HepG2 (cell line): ENCODE results near the gene C1orf115. TPM values are rescaled to one million over a fixed set of nuclear protein-coding genes. Genes with fewer than 3 reads are reported as not detected.
A peak's percentile ranks its signal among the peaks of the same experiment; 100 is the strongest.

Source experiments
- ATAD3A ChIP-seq: sonication (generic); formaldehyde crosslinking; IDR thresholded peaks from 2 replicates; pipeline ENCODE4 v1.4.0; 2020; ENCODE audit warnings: missing genetic modification reagents
- CREB1 ChIP-seq, 2 experiments: fragments of 450-650 bp in 1 of 2; IDR thresholded peaks; 2 replicates each; pipeline ENCODE4 v1.6.1; 2016 to 2017; ENCODE audit warnings: control low read depth in 1 of 2, mild to moderate bottlenecking in 1 of 2, missing compliant biosample characterization in 1 of 2, missing genetic modification characterization in 1 of 2
- GATA4 ChIP-seq: sonication (generic); IDR thresholded peaks from 2 replicates; pipeline ENCODE4 v1.6.1; 2016; ENCODE audit warnings: antibody characterized with exemption, low read depth, borderline replicate concordance
- HIVEP1 ChIP-seq: sonication (generic); formaldehyde crosslinking; IDR thresholded peaks from 2 replicates; pipeline ENCODE4 v1.4.0; 2020; ENCODE audit warnings: mild to moderate bottlenecking, missing genetic modification reagents
- KDM6A ChIP-seq: IDR thresholded peaks from 2 replicates; pipeline ENCODE4 v1.6.1; 2016; ENCODE audit warnings: low read depth
- MAF1 ChIP-seq: sonication (generic); formaldehyde crosslinking; IDR thresholded peaks from 2 replicates; pipeline ENCODE4 v1.5.0; 2020; ENCODE audit warnings: missing genetic modification reagents, borderline replicate concordance
- NRL ChIP-seq: sonication (generic); formaldehyde crosslinking; IDR thresholded peaks from 2 replicates; pipeline ENCODE4 v1.5.0; 2020; ENCODE audit warnings: missing genetic modification reagents, mild to moderate bottlenecking, moderate library complexity, borderline replicate concordance
- PAXIP1 ChIP-seq: sonication (generic); formaldehyde crosslinking; conservative IDR thresholded peaks from 2 replicates; pipeline ENCODE4 v1.4.0; 2020; ENCODE audit warnings: mild to moderate bottlenecking, missing genetic modification reagents, moderate library complexity
- SIN3B ChIP-seq: fragments of 150-350 bp; IDR thresholded peaks from 2 replicates; pipeline ENCODE4 v1.6.1; 2014; ENCODE audit warnings: low read length
- SOX6 ChIP-seq, 2 experiments: fragments of 450-650 bp in 1 of 2; sonication (generic) in 1 of 2; formaldehyde crosslinking in 1 of 2; IDR thresholded peaks; 2 replicates each; pipeline versions ENCODE4 v1.4.0 to v1.6.1; 2017 to 2020; ENCODE audit warnings: antibody characterized with exemption in 1 of 2, mild to moderate bottlenecking in 1 of 2, missing genetic modification reagents in 1 of 2
- SRSF1 ChIP-seq: fragments of 200-400 bp; formaldehyde crosslinking; optimal IDR thresholded peaks from 2 replicates; pipeline ENCODE3; 2017; ENCODE audit warnings: mild to moderate bottlenecking, low read depth, low read length, moderate library complexity
- THAP8 ChIP-seq: sonication (generic); formaldehyde crosslinking; IDR thresholded peaks from 2 replicates; pipeline ENCODE4 v1.5.1; 2020; ENCODE audit warnings: missing genetic modification reagents, mild to moderate bottlenecking, borderline replicate concordance
- ZNF24 ChIP-seq: fragments of 450-650 bp; IDR thresholded peaks from 2 replicates; pipeline ENCODE4 v1.6.1; 2017; ENCODE audit warnings: antibody characterized with exemption, mild to moderate bottlenecking
- ZNF354B ChIP-seq: sonication (generic); formaldehyde crosslinking; IDR thresholded peaks from 2 replicates; pipeline ENCODE4 v1.8.0; 2022; ENCODE audit warnings: mild to moderate bottlenecking, missing genetic modification reagents
- ZNF44 ChIP-seq: sonication (generic); formaldehyde crosslinking; IDR thresholded peaks from 2 replicates; pipeline ENCODE4 v1.5.1; 2020; ENCODE audit warnings: mild to moderate bottlenecking, missing genetic modification reagents
- ZNF441 ChIP-seq: sonication (generic); formaldehyde crosslinking; IDR thresholded peaks from 2 replicates; pipeline ENCODE4 v1.7.0; 2021; ENCODE audit warnings: missing genetic modification reagents, borderline replicate concordance
- ZNF773 ChIP-seq: sonication (generic); formaldehyde crosslinking; IDR thresholded peaks from 2 replicates; pipeline ENCODE4 v1.4.0; 2020; ENCODE audit warnings: missing genetic modification reagents, borderline replicate concordance
- ZNF839 ChIP-seq: sonication (generic); formaldehyde crosslinking; IDR thresholded peaks from 2 replicates; pipeline ENCODE4 v1.4.0; 2020; ENCODE audit warnings: missing genetic modification reagents, mild to moderate bottlenecking, borderline replicate concordance
- ZNF850 ChIP-seq: sonication (generic); formaldehyde crosslinking; conservative IDR thresholded peaks from 2 replicates; pipeline ENCODE4 v1.9.0; 2021; ENCODE audit warnings: mild to moderate bottlenecking, missing genetic modification reagents
- ZSCAN20 ChIP-seq: sonication (generic); formaldehyde crosslinking; IDR thresholded peaks from 2 replicates; pipeline ENCODE4 v1.4.0; 2020; ENCODE audit warnings: missing genetic modification reagents, mild to moderate bottlenecking, borderline replicate concordance
- polyA plus RNA-seq, 8 experiments: library from polyadenylated mRNA; depleted of rRNA in 3 of 8; stranded (reverse) in 7 of 8; unstranded in 1 of 8; fragments of >200 nt; fragmentation: Illumina TruSeq in 4 of 8; extraction: Trizol in 4 of 8; gene quantifications; 2 replicates each; pipeline versions ENCODE4 v1.2.1 to v1.2.3, GENCODE V29; 2011 to 2016; ENCODE audit warnings: low read depth in 4 of 8, missing spikeins in 1 of 8, mixed read lengths in 1 of 8; ENCODE audit not compliant: insufficient read depth in 1 of 8
- total RNA-seq, 5 experiments: library from RNA; depleted of rRNA; stranded (reverse); fragments of >200 nt; fragmentation: Illumina TruSeq; extraction: Trizol; gene quantifications; 2 replicates each; pipeline ENCODE4 v1.2.3, GENCODE V29; 2016; ENCODE audit warnings: low read depth in 1 of 5
- TF ChIP-seq, protein P1 (sequence below): sonication (generic); formaldehyde crosslinking; IDR thresholded peaks from 2 replicates; pipeline ENCODE4 v1.5.0; 2020; ENCODE audit warnings: mild to moderate bottlenecking, missing genetic modification reagents
- TF ChIP-seq, protein P2 (sequence below): IDR thresholded peaks from 2 replicates; pipeline ENCODE4 v1.6.1; 2016; ENCODE audit warnings: low read depth

The C1orf115 gene
- total and polyA plus RNA-seq, 2 of the 13 experiments (the other 11 are each of a cell fraction or from before 2014, with no cell fraction given): 25.2 to 85.9 TPM

GRCh38 chr1:220747437-220748088 lies 57.4 kb downstream of the C1orf115 start (continued):
- TF ChIP-seq GATA4 (no peak), ZNF839 (0 out of 2 replicates have a peak, but pooled peaks have one; percentile 21), SRSF1 (peak; percentile 8), ZNF354B (no peak), THAP8 (no peak), HIVEP1 (CRISPR knock-in tag) (no peak), SOX6 (IDR thresholded peaks at IDR 0.05) (no peak), SOX6 (CRISPR knock-in tag; IDR thresholded peaks at IDR 0.05) (no peak), ZNF44 (CRISPR knock-in tag) (peak; percentile 70; the same call in 1 of the 2 replicates), ATAD3A (no peak), NRL (CRISPR knock-in tag) (no peak), MAF1 (CRISPR knock-in tag) (no peak), ZNF850 (CRISPR knock-in tag) (no peak), ZNF773 (CRISPR knock-in tag) (no peak), ZNF24 (no peak), ZSCAN20 (CRISPR knock-in tag) (no peak), PAXIP1 (no peak), CREB1 (IDR thresholded peaks at IDR 0.05) (no peak), CREB1 (CRISPR knock-in tag; IDR thresholded peaks at IDR 0.05) (0 out of 2 replicates have a peak, but pooled peaks have one; percentile 62), ZNF441 (CRISPR knock-in tag) (no peak), KDM6A (CRISPR knock-in tag) (no peak), SIN3B (no peak)
- TF ChIP-seq, protein P1, sequence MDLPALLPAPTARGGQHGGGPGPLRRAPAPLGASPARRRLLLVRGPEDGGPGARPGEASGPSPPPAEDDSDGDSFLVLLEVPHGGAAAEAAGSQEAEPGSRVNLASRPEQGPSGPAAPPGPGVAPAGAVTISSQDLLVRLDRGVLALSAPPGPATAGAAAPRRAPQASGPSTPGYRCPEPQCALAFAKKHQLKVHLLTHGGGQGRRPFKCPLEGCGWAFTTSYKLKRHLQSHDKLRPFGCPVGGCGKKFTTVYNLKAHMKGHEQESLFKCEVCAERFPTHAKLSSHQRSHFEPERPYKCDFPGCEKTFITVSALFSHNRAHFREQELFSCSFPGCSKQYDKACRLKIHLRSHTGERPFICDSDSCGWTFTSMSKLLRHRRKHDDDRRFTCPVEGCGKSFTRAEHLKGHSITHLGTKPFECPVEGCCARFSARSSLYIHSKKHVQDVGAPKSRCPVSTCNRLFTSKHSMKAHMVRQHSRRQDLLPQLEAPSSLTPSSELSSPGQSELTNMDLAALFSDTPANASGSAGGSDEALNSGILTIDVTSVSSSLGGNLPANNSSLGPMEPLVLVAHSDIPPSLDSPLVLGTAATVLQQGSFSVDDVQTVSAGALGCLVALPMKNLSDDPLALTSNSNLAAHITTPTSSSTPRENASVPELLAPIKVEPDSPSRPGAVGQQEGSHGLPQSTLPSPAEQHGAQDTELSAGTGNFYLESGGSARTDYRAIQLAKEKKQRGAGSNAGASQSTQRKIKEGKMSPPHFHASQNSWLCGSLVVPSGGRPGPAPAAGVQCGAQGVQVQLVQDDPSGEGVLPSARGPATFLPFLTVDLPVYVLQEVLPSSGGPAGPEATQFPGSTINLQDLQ (CRISPR knock-in tag): peak; percentile 21; the same call in 1 of the 2 replicates
- TF ChIP-seq, protein P2, sequence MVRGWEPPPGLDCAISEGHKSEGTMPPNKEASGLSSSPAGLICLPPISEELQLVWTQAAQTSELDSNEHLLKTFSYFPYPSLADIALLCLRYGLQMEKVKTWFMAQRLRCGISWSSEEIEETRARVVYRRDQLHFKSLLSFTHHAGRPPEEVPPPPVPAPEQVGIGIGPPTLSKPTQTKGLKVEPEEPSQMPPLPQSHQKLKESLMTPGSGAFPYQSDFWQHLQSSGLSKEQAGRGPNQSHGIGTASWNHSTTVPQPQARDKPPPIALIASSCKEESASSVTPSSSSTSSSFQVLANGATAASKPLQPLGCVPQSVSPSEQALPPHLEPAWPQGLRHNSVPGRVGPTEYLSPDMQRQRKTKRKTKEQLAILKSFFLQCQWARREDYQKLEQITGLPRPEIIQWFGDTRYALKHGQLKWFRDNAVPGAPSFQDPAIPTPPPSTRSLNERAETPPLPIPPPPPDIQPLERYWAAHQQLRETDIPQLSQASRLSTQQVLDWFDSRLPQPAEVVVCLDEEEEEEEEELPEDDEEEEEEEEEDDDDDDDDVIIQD: no peak
